ENCODE data around the gene NUDT4B.
"Not testable (repeated sequence)": the region's sequence is repeated elsewhere in the genome, so short reads cannot be mapped to it uniquely, and the experiment has no call there.

Gene NUDT4B

DNA sequence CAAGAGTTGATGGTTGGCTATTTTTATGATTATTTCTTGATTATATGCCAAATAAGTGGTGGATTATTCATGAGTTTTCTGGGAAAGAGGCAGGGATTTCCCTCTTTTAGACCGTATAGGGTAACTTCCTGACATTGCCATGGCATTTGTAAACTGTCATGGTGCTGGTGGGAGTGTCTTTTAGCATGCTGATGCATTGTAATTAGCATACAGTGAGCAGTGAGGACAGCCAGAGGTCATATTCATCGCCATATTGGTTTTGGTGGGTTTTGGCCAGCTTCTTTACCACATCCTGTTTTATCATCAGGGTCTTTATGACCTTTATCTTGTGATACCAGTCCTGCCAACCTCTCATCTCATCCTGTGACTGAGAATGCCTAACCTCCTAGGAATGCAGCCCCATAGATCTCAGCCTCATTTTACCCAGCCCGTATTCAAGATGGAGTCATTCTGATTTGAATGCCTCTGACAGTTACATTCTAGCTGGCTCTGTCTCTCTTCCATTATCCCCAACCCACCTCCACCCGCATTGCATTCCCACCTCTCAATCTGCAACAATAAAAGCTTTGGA, 45.3 kb downstream of the NUDT4B start:
- H3K4me3 ChIP-seq (ENCODE audit: low read length); H3K4me1 ChIP-seq (ENCODE audit: insufficient read depth, low read length); H3K36me3 ChIP-seq (ENCODE audit: insufficient read depth, low read length); H2AFZ ChIP-seq (ENCODE audit: low read depth, low read length); H3K9me3 ChIP-seq (ENCODE audit: low read length); H3K27me3 ChIP-seq (ENCODE audit: insufficient read depth, low read length): not testable (repeated sequence)
